SK-N-MC (cell line): Measurements from ENCODE around the gene KMT5B.

Source experiments
- EZH2 ChIP-seq: fragments of 200-600 bp; sonication (generic); IDR thresholded peaks from one replicate; pipeline ENCODE4 v1.6.1; 2017; ENCODE audit warnings: antibody characterized with exemption
- POLR2AphosphoS5 ChIP-seq: IDR thresholded peaks from 2 replicates; pipeline ENCODE4 v1.6.1; 2012; ENCODE audit warnings: mild to moderate bottlenecking, low read depth, low read length, borderline replicate concordance

GRCh38 chr11:68163691-68164090 is 49.4 kb downstream of the KMT5B start:
- TF ChIP-seq POLR2AphosphoS5 (no peak), EZH2 (no peak)
